AG04449 (cell line): Measurements from ENCODE around the gene CNP.

Experiments used
- CTCF ChIA-PET: fragments of 350-600 bp; formaldehyde crosslinking; extraction: SDS; loops from one replicate; lab custom pipeline; 2021; ENCODE audit warnings: antibody characterized with exemption; lab: Yijun Ruan, JAX
- POLR2A ChIA-PET: fragments of 400-600, 350-600 bp; formaldehyde crosslinking; extraction: SDS; loops from one replicate; lab custom pipeline; 2020; ENCODE audit warnings: antibody characterized with exemption, inconsistent platforms; lab: Yijun Ruan, JAX
- DNase-seq: peaks from one replicate; pipeline ENCODE4 v3.0.0-alpha.2; 2010; ENCODE audit warnings: low read depth, low spot score
- H3K4me3 ChIP-seq: 2 replicates; pipeline ENCODE4 v1.5.1; 2011; ENCODE audit warnings: low read depth, mild to moderate bottlenecking, control low read depth, low read length
- TF ChIP-seq, protein P1 (sequence below): IDR thresholded peaks from one replicate; pipeline ENCODE4 v1.5.1; 2011; ENCODE audit warnings: mild to moderate bottlenecking, moderate library complexity, low read length, control low read depth, inconsistent platforms; ENCODE audit not compliant: insufficient read depth; ENCODE audit errors: missing control alignments

CNP gene

DNA sequence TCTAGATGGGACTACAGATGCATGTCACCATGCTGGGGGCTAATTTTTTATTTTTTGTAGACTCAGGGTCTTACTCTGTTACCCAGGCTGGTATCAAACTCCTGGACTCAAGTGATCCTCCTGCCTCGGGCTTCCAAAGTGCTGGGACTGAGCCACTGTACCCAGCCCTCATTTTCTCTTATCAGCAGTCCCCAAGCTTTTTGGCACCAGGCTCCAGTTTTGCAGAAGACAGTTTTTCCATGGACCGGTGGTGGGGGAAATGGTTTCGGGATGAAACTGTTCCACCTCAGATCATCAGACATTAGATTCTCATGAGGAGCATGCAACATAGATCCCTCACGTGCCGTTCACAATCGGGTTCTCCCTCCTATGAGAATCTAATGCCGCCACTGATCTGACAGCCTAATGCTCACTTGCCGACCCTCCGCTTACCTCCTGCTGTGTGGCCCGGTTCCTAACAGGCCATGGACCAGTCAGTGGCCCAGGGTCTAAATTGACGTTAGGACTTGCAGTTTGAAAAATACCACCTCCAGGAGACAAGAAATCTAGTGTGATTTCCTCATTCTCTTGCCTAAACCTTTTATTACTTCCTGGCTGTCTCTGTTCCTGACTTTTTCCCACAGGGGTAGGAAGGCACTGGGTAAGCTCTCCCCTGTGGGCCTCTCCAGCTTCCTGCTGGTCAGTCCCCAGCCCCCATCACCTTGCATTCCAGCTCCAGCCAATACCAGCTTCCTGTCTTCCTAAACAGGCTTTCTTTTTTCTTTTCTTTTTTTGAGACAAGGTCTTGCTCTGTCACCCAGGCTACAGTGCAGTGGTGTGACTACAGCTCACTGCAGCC lies 9.3 kb upstream of the CNP start:
- DNase-seq: no peak
- ChIA-PET CTCF (interaction anchor here (0.7 to 11.2 kb wide), 7 partner anchors 9 to 220 kb away, joined by 3 to 129 read pairs (median 5); partner anchors contain the start of genes ACLY, CNP and DHX58), POLR2A (interaction anchor here (0.9 kb wide), 1 partner anchor 26 kb away, joined by 3 read pairs; no protein-coding TSS in a partner anchor)
- TF ChIP-seq, protein P1, sequence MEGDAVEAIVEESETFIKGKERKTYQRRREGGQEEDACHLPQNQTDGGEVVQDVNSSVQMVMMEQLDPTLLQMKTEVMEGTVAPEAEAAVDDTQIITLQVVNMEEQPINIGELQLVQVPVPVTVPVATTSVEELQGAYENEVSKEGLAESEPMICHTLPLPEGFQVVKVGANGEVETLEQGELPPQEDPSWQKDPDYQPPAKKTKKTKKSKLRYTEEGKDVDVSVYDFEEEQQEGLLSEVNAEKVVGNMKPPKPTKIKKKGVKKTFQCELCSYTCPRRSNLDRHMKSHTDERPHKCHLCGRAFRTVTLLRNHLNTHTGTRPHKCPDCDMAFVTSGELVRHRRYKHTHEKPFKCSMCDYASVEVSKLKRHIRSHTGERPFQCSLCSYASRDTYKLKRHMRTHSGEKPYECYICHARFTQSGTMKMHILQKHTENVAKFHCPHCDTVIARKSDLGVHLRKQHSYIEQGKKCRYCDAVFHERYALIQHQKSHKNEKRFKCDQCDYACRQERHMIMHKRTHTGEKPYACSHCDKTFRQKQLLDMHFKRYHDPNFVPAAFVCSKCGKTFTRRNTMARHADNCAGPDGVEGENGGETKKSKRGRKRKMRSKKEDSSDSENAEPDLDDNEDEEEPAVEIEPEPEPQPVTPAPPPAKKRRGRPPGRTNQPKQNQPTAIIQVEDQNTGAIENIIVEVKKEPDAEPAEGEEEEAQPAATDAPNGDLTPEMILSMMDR: no peak
- H3K4me3 ChIP-seq: no peak overlapping the region

DNA sequence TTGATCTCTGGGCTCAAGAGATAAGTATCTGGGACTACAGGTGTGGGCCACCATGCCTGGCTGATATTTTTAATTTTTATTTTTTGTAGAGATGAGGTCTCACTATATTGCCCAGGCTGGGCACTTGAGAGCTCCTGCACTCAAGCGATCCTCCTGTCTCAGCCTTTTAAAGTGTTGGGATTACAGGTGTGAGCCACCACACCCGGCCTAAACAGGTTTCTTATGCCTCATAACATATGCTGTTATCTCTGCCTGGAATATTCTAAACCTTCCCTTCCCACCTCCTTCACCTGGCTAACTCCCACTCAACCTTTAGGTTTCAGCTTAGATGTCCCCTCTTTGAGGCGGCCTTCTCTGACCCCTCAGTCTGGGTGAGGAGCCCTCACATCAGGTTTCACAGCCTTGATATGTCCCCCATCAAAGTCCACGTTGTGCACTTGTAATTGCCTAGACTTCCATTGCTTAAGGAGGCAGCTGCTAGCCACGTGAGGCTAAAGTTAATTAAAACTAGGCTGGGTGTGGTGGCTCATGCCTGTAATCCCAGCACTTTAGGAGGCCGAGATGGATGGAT lies 8.6 kb upstream of the CNP start:
- DNase-seq: no peak
- ChIA-PET POLR2A (interaction anchor here (0.9 kb wide), 1 partner anchor 27 kb away, joined by 3 read pairs; no protein-coding TSS in a partner anchor), CTCF (interaction anchor here (0.6 to 11.2 kb wide), 11 partner anchors 8 to 221 kb away, joined by 3 to 131 read pairs (median 5); partner anchors contain the start of genes ACLY, CNP, DHX58 and HSPB9)
- TF ChIP-seq, protein P1: no peak
- no peak overlapping the region for H3K4me3 ChIP-seq

DNA sequence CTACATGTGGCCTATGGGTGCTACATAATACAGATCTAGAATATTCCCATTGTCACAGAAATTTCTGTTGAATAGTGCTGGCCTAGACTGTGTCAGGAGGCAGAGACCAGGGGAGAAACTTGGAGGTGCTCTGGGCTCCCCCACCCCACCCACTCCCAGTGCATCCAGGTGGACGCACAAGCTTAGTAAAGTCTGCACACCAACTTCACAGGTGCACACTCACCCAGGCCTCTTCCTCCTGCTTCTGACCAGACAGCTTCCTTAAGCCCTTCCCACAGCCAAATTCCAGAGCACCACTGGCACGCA lies 7.6 kb upstream of the CNP start:
- ChIA-PET CTCF (interaction anchor here (0.7 to 11.2 kb wide), 27 partner anchors 10 to 263 kb away, joined by 3 to 131 read pairs (median 4); partner anchors contain the start of genes ACLY, DHX58, HAP1 and HSPB9), POLR2A (interaction anchor here (0.8 kb wide), 1 partner anchor 147 kb away, joined by 4 read pairs; the partner anchor contains the start of gene P3H4)
- no peak for DNase-seq
- TF ChIP-seq, protein P1: no peak
- H3K4me3 ChIP-seq: no peak overlapping the region

DNA sequence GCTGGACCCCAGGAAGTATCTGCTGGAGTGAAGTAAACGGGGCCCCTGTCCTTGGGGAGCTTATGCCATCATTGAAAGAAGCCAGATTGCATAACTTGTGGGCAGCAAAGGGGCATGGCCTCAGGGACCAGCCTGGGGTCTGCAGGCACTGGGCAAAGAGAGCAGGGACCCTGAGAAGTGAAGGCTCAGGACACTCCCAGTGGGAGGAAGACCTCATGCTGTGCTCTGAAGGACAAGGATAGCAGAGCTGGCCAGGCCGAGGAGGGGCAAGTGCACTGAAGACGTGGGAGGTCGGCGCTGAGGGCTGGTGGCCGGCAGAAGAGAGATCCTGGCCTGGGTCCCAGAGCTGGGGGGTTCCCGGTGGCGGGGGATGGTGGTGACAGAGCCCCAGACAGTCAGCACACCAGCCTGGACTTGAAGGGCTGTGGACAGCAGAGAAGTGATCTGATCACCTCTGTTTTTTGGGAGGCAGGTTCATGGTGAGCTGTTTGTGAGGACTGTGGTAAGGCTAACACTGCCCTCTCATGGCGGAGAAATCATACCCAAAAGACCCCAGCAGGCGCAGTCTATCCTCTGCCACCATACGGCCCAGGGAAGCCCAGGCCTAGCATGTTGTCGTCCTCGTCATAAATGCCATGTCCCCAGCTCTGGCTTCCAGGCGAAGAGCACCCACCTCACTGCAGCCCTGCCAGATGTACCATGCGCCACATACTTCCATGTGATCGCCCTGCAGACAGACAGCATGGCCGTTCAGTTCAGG lies 7.1 kb upstream of the CNP start:
- ChIA-PET CTCF (interaction anchor here (0.6 to 11.2 kb wide), 29 partner anchors 10 to 263 kb away, joined by 3 to 131 read pairs (median 4); partner anchors contain the start of genes ACLY, DHX58, HAP1 and HSPB9), POLR2A (interaction anchor here (0.8 kb wide), 1 partner anchor 148 kb away, joined by 4 read pairs; the partner anchor contains the start of gene P3H4)
- TF ChIP-seq, protein P1: peak; percentile 45
- no peak overlapping the region for H3K4me3 ChIP-seq
- no peak for DNase-seq

DNA sequence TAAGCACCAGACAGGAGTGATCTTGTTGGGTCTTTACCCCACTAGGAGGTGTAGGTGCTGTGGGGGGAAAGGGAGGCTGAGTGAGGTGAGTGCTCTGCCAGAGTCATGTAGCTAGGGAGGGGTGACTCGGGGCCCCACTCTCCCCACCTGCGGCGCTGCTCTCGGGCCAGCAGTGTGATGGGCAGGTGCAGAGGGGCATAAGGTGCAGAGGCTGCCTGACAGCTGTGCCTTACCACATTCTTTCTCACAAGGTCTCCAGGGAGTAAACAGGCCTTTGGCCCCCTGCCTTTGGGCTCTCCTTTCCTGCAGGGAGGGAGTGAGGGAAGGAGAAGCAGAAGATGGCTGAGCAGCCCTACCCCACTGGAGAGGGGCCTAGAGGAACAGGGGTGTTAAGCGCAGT lies 4.5 kb upstream of the CNP start:
- CTCF ChIA-PET: interaction anchor here (0.7 to 11.2 kb wide), 19 partner anchors 8 to 450 kb away, joined by 3 to 131 read pairs (median 10); partner anchors contain the start of genes ACLY, DHX58, DNAJC7 and HSPB9
- no peak for DNase-seq
- POLR2A ChIA-PET: no interaction called here
- no peak overlapping the region for H3K4me3 ChIP-seq
- TF ChIP-seq, protein P1: no peak
